HG02623 (cell line): ENCODE measurements around the gene GDAP1L1.
"Not testable (repeated sequence)": the region's sequence is repeated elsewhere in the genome, so short reads cannot be mapped to it uniquely, and the experiment has no call there.

Experiments
- ATAC-seq: cut with Tn5 transposase; IDR thresholded peaks from one replicate; pipeline ENCODE4 v1.9.1; 2021; ENCODE audit warnings: moderate library complexity; ENCODE audit not compliant: unreplicated experiment

The GDAP1L1 gene

DNA sequence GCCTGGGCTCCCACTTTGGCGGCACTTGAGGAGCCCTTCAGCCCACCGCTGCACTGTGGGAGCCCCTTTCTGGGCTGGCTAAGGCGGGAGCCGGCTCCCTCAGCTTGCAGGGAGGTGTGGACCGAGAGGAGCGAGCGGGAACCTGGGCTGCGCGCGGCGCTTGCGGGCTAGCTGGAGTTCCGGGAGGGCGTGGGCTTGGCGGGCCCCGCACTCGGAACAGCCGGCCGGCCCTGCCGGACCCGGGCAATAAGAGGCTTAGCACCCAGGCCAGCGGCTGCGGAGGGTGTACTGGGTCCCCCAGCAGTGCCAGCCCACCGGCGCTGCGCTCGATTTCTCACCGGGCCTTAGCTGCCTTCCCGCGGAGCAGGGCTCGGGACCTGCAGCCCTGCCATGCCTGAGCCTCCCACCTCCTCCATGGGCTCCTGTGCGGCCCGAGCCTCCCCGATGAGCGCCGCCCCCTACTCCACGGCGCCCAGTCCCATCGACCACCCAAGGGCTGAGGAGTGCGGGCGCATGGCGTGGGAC, 52.0 kb downstream of the GDAP1L1 start:
- not testable (repeated sequence) for ATAC-seq

DNA sequence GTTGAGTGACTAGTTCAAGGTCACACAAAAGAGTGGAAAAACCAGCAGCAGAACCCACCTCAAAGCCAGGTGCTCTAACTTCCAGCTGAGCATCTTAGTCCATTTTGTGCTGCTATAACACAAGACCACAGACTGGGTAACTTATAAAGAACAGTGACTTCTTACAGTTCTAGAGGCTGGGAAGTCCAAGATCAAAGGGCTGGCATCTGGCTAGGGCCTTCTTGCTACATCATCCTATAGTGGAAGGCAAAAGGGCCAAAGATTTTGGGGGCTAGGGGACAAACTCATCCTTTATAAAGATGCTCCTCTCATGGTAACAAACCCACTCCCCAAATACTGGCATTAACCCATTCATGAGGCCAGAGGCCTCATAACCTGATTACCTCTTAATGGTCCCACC, 54.2 kb downstream of the GDAP1L1 start:
- no peak for ATAC-seq

DNA sequence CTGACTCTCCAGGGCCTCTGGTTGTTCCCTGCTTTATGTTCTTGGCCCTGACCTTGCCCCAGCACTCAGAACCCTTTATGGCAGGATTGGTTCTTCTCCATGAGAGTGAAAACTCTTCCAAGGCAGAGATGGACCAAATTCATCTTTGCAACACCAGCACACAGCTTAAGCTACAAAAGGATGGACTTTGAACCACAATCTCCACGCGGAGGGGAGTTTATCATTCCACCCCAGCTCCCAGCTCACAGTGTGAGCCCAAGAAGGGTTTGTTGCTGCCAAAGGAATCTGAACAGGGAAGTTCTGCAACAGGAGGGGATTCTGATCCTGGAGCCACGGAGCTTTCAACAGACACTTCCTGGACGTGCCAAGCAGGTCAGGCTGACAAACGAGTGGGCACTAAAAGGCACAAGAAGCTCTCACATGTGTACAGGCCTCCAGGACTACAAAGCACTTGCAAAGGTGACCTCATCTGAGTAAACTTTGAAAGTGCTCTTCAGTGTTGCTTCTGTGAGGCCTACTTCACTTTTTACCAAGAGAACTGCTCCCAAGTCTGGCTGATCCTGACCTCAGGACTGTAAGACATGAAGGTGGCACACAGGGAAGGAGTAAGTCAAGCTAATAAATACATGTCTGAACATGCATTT, 55.0 kb downstream of the GDAP1L1 start:
- ATAC-seq, result no peak

DNA sequence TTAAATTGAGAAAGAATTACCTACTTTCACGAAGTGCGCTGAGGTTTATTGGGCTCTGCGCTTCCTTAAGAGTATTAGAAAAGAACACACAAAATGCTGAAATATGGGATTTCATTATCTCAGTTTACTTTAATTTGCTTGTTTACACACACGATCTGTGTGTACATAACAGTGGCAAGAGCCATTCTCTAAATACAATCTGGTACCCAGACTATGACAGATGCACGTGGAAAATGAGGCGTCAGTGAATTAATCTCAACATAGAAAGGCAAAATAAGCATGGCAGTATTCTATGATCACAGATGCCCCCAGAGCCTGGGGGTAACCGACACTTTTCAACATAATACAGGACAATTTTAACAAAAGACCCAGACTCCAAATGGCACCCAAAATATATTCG, 55.6 kb downstream of the GDAP1L1 start:
- no peak for ATAC-seq

DNA sequence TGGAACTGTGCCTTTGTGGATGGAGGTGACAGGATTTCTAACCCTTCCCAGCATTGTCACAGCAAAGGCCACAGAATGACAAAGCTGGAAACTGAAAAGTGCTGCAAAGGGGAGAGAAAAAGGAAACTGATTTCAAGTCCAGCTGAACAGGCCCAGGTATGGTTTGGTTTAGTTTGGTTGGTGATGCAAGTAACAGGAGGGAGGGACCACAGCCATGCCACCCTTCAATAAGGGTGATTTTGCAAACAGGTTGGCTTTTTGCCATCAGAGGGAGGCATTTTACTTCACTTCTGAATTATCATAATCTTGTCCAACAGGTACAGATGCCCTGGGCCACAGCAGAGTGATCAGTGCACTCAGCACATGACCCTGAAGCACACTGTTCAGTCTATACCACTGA, 57.3 kb downstream of the GDAP1L1 start:
- ATAC-seq, result no peak

DNA sequence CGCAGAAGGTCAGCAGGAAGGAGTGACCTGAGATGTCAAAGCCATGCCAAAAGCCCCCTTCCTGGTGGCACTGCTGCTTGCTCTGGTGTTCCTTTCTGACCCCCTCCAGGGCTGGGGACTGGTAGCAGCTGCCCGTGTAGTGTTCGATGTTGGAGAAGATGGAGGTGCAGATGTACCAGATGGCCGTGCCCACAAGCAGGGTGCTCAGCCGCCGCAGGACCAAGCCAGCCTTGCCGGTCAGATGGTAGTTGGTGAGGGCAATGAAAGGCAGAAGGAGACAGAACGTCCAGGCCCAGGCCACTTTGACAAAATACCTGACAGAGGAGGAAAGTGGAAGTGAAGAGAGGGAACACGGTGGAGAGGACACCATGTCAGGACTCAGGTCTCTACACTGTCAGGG, 59.8 kb downstream of the GDAP1L1 start:
- ATAC-seq, result no peak

DNA sequence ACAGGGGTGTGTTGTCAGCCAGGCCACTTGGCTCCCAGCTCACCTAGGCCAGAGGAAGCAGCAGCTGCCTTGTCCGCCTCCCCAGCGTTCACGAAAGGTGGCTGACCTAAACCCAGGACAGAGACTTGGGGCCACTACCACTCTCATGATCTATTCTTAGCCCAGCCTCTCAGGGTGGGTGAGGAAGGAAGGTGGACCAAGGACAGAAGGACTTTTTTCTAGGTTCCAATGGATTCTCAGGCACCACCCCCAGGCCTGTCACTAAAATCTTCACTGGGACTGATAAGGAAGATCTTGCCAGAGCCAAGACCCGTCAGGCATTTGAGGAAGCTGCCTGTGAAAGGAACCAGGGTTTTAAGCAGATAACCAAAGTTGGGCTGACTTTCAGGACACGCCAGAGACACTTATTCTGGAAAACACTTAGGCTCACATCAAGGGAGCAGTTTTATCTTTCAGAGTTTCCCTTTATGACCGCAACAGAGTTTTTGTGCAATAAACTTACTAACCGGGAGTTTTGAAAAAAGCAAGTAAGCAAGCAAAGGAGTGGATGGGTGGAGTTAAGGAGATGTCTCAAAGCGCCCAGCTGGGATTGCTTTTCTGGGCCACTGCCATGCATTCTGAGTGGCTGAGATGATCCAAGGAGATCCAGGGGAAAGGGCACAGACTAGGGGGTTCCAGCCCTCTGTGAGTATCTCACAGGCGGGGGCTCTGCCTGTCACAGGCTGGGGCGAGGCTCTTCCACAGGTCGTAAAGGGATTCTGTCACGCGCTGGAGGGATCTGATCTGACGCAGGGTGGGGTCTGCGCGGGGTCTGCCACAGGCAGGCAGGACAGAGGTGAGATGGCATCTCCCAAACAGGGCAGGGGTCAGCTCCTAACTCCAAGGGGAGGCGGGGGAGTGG, 62.9 kb downstream of the GDAP1L1 start:
- ATAC-seq, result no peak

DNA sequence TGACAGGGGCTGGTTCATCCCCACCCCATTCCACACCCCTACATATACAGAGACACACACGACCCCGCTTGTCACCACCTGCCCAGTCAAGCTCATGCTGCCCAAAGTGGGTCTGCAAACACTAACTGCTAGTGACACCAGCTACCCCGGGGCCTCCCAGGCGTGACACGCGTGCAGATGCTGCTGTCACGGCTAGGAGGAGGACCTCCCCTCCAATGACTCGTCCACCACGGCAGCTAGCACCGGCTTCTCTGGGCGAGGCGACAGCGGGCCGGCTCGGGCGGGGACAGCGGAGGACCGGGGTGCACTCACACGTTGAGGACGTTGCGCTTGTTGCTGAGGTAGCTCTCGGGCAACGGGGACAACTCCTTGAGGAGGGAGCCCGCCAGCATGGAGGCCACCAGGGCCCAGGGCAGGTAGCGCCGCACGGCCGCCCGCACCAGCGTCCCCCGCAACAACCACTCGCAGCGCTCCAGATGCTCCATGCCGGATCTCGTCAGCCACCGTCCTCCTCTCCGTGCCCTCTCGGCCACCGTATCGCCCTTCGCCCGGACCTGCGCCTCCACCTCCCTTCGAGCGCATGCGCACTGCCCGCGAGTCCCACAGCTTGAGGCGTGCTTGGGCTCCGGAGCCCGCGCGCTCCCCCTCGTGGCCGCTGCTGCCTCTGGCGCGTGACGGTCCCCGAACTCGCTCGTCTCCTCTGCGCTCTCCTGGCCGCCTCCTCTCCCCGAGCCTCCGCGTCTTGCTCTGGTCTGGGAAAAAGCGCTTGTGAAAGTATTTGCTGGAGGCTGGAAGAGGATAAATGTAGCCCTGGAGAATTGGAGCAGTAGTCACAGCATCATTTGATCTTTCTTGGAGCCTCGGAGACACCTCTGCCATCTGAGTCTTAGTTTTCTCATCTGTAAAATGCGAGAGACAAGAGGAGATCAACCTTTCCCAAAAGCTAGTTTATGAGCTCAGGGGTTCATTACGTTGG, 63.8 kb downstream of the GDAP1L1 start, which contains the start of gene FITM2:
TSS of gene FITM2 (minus strand) at position 539 of the 976 bp plus-strand sequence. CDS start at position 485, 54 bp downstream.
- ATAC-seq, result peak; percentile 82

DNA sequence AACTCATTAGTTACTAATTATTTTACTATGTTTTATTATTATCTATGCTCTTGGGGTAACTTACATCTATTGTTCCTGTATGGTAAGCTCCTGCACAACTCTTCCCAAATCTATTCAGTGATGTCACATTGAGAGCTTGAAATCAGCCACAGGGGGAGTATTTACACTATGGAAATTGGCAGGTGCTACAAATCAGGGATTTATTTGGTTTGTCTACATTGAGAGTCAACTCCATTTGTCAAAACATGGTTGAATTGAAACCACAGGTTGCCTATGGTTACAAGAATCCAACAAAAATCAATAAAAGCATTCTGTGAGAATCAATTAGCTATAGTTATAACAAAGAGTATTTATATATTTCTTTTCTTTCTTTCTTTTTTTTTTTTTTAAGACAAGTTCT, 67.8 kb downstream of the GDAP1L1 start:
- ATAC-seq, result no peak

DNA sequence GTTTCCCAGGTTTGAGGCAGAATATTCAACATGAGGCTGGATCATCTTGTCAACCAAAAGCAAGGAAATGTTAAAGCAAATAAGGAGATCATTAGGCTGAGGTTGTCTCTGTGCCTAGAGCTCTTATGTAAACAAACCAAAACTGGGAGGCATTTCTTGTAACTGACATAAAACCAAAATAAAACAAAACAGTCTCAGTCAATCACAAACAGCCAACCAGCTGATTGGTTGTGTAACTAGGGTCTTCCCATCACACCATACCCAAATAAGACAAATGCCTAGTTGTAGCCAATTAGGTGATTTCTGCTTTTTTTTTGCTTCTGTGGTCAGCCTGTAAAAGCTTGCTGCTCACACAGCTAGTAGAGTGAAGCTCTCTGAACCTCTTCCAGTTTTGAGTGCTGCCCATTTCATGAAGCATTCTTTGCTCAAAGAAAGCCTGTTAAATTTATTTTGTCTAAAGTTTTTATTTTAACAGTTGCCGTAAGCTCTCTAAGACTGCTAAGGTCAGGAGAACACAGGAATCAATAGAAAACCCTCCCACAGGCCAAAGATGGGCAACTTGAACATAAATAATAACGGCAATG, 72.8 kb downstream of the GDAP1L1 start:
- ATAC-seq, result no peak

DNA sequence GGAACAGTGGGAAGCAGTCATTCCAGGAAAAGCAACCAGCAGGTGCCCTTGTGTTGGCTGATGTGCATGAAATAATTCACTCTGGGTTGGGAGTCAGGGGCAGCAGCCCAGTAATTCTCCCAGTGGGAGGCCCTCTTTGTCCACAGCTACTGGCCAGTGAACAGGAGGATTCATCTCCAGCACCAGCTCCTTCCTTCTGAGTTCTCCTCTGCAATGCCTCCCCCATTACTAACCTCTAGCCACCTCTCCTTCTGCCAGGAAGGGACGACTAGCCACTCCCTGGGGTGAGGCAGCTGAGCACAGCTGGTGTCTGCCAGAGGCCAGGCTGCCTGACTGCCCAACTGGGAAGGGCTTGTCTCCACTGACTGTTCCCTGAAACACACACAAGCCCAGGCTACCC, 77.2 kb downstream of the GDAP1L1 start:
- ATAC-seq, result no peak

DNA sequence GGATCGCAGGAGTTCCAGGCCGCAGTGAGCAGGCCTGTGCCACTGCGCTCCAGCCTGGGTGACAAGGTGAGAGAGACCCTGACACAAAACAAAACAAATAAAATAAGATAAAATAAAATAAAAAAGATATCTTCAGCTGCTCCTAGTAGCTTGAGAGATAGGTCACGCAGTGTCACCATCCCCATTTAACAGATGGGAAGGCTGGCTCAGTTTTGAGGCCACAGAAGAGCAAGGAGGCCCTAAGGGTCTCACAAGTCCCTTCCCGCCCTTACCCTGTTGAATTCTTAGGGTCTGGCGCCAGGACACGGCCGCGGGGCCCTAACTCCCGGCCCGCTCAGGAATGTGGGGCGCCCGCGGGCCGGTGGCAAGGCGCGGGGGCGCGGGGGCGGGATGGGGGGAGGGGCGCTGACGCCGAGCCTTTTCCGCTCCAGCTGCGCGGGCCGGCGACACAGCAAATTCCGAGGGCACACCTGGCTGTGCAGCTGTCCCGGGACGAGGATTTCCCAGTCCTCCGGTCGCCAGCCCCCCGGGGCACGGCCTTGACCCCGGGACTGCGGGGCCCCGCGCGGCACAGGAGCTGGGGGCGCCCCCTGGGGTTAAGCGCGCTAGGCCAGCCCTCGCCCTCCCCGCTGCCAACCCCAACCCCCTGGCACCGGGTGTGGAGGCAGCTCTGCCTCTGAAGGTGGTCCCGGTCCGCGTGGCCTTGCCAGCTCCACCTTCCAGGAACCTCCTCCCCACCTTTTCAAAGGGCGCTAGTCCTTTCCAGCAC, 79.5 kb downstream of the GDAP1L1 start:
- ATAC-seq, result no peak

DNA sequence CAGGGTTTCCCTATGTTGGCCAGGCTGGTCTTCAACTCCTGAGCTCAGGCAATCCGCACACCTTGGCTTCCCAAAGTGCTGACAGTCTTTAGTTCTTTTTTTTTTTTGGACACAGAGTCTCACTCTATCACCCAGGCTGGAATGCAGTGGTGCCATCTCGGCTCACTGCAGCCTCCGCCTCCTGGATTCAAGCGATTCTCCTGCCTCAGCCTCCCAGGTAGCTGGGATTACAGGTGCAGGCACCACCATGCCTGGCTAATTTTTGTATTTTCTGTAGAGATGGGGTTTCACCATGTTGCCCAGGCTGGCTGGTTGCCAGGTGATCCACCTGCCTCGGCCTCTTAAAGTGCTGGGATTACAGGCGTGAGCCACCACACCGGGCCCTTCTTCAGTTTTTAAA, 80.6 kb downstream of the GDAP1L1 start:
- not testable (repeated sequence) for ATAC-seq

DNA sequence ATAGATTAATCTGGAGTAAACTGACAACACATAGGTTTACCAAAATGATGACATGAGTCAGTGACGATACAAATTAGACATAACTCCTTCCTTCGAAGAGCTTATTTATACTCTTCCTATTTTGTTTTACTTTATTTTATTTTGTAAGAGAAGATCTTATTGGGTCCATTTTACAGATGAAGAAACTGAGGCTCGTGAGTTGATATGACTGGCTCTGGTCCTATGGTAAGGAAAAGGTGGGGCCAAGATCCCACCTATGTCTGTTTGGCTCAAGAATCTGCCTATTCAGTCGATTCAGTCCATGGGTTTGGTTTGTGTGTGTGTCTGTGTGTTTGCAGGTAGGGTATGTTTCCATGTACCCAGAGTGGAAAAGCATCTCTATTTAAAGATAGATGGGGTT, 81.3 kb downstream of the GDAP1L1 start:
- no peak for ATAC-seq
